Kidney (tissue), 14 donors: ENCODE measurements around the gene ATOH7. TPM values are rescaled to one million over a fixed set of nuclear protein-coding genes. Genes with fewer than 3 reads are reported as not detected.

Experiments used
- DNase-seq, 5 donors: peaks; one replicate each; pipeline ENCODE4 v3.0.0-alpha.2; 2013 to 2020
- FAIRE-seq: peaks from 2 replicates; lab custom pipeline; 2012; peaks lifted over from hg19 to GRCh38; lab: Jason Lieb, UNC
- H3K27ac ChIP-seq, 2 donors: one replicate each; pipeline ENCODE4 v1.7.0; 2013; ENCODE audit warnings: low read depth in 2 of 2, low read length in 2 of 2, inconsistent platforms in 1 of 2
- H3K27me3 ChIP-seq: one replicate; pipeline ENCODE4 v1.7.1; 2013; ENCODE audit warnings: low read length, inconsistent platforms; ENCODE audit not compliant: control insufficient read depth, insufficient read depth
- H3K36me3 ChIP-seq, 3 donors: one replicate each; pipeline versions ENCODE4 v1.7.0 to v1.7.1; 2013; ENCODE audit warnings: low read length in 3 of 3, control low read depth in 1 of 3, inconsistent platforms in 1 of 3; ENCODE audit not compliant: insufficient read depth in 3 of 3, control insufficient read depth in 2 of 3
- H3K4me1 ChIP-seq, 3 donors: one replicate each; pipeline versions ENCODE4 v1.7.0 to v1.7.1; 2013; ENCODE audit warnings: low read length in 3 of 3, inconsistent platforms in 1 of 3, low read depth in 1 of 3; ENCODE audit not compliant: control insufficient read depth in 2 of 3, insufficient read depth in 2 of 3
- H3K4me3 ChIP-seq, 3 donors: one replicate each; pipeline versions ENCODE4 v1.7.0 to v1.8.1; 2013; ENCODE audit warnings: low read length in 3 of 3, control low read depth in 1 of 3, inconsistent platforms in 1 of 3
- H3K9ac ChIP-seq, 3 donors: one replicate each; pipeline versions ENCODE4 v1.7.0 to v1.7.1; 2013; ENCODE audit warnings: low read length in 3 of 3, control low read depth in 1 of 3, inconsistent platforms in 1 of 3
- H3K9me3 ChIP-seq, 3 donors: one replicate each; pipeline versions ENCODE4 v1.7.0 to v1.7.1; 2013; ENCODE audit warnings: low read length in 3 of 3, control low read depth in 1 of 3, inconsistent platforms in 1 of 3; ENCODE audit not compliant: control insufficient read depth in 2 of 3, insufficient read depth in 1 of 3
- intact Hi-C: fragments of 100-400 bp; cut with DNase I; formaldehyde crosslinking; loops from one replicate; pipeline ENCODE4 v1.11.1; 2022
- polyA plus RNA-seq: library from polyadenylated mRNA; stranded (reverse); fragments of 350-450 nt; fragmentation: Illumina TruSeq; extraction: RNeasy Lipid Tissue Mini Kit (QIAGEN cat#74804); gene quantifications from one replicate; pipeline ENCODE4 v1.2.3, GENCODE V29; 2014; ENCODE audit warnings: low read depth, low replicate concordance; ENCODE audit not compliant: insufficient read depth
- total RNA-seq: library from RNA; stranded (reverse); fragmentation: NEBNext Ultra II Directional; extraction: Animal tissue kit (Norgen Biotek cat#: 25700); gene quantifications from one replicate; pipeline ENCODE4 v1.2.1, GENCODE V29; 2021
- TF ChIP-seq, protein P1 (sequence below): IDR thresholded peaks from 3 replicates; pipeline ENCODE4 v1.5.1; 2012; ENCODE audit warnings: mild to moderate bottlenecking, moderate library complexity, borderline replicate concordance; ENCODE audit not compliant: insufficient read depth; ENCODE audit errors: extremely low read depth
- donor health status: control.
- donor health status: control.
- donor health status: control.
- donor health status: control.
- donor health status: control.
- donor health status: DM: yes; HTN: yes; CAD: no.
- donor health status: Normal renal cell carcinoma (clear cell type).

ATOH7 gene
- total and polyA plus RNA-seq, 2 donors from 2014 or later = 0.16 to 0.45 TPM

DNA sequence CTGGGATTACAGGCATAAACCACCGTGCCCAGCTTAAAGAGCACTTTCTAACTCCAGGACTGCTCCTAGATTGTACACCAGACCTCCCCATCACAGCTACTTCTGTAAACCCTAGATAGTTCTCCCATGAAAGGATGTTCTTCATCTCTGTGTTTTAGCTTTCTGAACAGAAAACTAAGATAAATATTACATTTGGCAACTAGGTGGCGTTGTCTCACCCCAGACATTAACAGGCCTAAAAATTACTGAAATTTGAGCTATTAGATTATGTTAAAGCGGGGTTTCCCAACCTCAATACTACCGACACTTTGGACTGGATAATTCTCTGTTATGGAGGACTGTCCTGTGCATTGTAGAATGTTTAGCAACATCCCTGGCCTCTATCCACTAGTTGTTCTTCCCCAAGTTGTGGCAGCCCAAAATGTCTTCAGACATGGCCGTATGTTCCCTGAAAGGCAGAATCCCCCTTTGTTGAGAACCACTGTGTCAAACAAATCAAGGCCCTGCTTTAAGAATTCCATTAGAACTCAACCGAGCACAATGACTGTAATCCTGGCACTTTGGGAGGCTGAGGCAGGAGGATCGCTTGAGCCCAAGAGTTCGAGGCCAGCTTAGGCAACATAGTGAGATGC, 19.1 kb downstream of the ATOH7 start:
- TF ChIP-seq, protein P1, sequence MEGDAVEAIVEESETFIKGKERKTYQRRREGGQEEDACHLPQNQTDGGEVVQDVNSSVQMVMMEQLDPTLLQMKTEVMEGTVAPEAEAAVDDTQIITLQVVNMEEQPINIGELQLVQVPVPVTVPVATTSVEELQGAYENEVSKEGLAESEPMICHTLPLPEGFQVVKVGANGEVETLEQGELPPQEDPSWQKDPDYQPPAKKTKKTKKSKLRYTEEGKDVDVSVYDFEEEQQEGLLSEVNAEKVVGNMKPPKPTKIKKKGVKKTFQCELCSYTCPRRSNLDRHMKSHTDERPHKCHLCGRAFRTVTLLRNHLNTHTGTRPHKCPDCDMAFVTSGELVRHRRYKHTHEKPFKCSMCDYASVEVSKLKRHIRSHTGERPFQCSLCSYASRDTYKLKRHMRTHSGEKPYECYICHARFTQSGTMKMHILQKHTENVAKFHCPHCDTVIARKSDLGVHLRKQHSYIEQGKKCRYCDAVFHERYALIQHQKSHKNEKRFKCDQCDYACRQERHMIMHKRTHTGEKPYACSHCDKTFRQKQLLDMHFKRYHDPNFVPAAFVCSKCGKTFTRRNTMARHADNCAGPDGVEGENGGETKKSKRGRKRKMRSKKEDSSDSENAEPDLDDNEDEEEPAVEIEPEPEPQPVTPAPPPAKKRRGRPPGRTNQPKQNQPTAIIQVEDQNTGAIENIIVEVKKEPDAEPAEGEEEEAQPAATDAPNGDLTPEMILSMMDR = peak; percentile 62
- DNase-seq = peak in 2 of 5 donors; percentile 39 to 47
- Histone ChIP-seq H3K27ac (no peak overlapping the region), H3K4me3 (no peak overlapping the region), H3K9me3 (no peaks in the 10 kb centered on the region), H3K9ac (no peak overlapping the region), H3K4me1 (no peaks in the 10 kb centered on the region), H3K27me3 (no peaks in the 10 kb centered on the region), H3K36me3 (no peaks in the 10 kb centered on the region)
- intact Hi-C loops = no loop called here
- FAIRE-seq = no peak

DNA sequence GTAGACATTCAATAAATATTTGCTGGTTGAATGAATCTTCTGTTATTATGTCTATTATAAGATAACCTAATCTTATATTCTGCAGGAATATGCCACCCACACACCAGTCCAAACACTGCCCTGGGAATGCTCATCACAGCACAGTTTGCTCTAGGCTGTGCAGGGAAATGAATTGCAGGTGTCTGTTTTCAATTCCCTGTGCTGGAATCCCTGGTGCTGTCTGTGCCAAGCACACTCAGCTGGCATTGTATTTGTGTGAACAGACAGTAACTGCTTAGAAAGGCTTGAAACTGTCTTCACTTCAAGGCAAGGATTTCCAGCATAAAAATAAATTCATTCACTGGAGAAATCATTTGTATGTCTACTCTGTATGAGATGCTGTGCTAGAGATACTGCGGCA, 20.2 kb downstream of the ATOH7 start:
- no peaks in the 10 kb centered on the region for H3K9me3 ChIP-seq
- no peak overlapping the region for H3K27ac ChIP-seq
- no peak overlapping the region for H3K9ac ChIP-seq
- no peak for FAIRE-seq
- intact Hi-C loops = no loop called here
- no peaks in the 10 kb centered on the region for H3K4me1 ChIP-seq
- DNase-seq = no peak
- TF ChIP-seq, protein P1 = no peak
- H3K36me3 ChIP-seq = no peaks in the 10 kb centered on the region
- no peak overlapping the region for H3K4me3 ChIP-seq
- H3K27me3 ChIP-seq = no peaks in the 10 kb centered on the region

DNA sequence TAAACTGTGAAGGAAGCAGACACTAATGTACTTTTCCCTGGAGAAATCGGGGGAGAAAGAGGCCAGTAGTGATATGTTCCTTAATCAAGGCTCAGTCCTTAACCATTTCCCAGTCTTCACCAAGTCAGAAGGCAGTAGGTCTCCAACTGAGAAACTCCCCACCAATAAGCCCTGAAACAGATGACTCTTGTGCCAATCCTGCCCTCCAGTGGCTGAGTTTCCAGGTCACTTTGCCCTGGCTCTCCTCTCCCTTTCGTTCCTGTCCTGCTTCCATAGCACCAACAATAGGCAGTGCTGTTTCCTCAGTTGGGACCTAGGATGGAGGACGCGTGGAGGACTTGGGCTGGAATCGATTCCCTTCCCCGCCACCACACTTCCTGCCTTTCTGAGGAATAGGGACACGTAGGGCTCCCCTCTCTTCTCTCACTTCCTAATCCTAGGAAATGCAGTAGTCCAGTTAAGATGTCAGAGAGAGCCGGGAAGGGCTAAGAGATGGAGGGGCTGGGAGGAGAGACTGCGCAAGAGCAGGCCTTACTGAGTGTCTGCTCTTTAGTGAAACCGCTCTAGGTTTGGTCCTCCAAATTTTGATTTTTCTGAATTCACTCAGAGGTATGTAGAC, 23.4 kb downstream of the ATOH7 start:
- DNase-seq (peak in 4 of 5 donors; percentile 63 to 81 (median 74)), FAIRE-seq (no peak)
- TF ChIP-seq, protein P1 = peak; percentile 61
- Histone ChIP-seq H3K27ac (no peak overlapping the region), H3K4me3 (no peak overlapping the region), H3K36me3 (no peaks in the 10 kb centered on the region), H3K27me3 (no peaks in the 10 kb centered on the region), H3K9me3 (no peaks in the 10 kb centered on the region), H3K9ac (no peak overlapping the region), H3K4me1 (no peaks in the 10 kb centered on the region)
- intact Hi-C loops = no loop called here
